ENCODE measurements around the gene PSMB4. TPM values are rescaled to one million over a fixed set of nuclear protein-coding genes. Genes with fewer than 3 reads are reported as not detected.
A peak's percentile ranks its signal among the peaks of the same experiment; 100 is the strongest.

PSMB4 gene
- polyA plus RNA-seq, 3 donors: 69.6 to 316 (median 85.6) TPM

DNA sequence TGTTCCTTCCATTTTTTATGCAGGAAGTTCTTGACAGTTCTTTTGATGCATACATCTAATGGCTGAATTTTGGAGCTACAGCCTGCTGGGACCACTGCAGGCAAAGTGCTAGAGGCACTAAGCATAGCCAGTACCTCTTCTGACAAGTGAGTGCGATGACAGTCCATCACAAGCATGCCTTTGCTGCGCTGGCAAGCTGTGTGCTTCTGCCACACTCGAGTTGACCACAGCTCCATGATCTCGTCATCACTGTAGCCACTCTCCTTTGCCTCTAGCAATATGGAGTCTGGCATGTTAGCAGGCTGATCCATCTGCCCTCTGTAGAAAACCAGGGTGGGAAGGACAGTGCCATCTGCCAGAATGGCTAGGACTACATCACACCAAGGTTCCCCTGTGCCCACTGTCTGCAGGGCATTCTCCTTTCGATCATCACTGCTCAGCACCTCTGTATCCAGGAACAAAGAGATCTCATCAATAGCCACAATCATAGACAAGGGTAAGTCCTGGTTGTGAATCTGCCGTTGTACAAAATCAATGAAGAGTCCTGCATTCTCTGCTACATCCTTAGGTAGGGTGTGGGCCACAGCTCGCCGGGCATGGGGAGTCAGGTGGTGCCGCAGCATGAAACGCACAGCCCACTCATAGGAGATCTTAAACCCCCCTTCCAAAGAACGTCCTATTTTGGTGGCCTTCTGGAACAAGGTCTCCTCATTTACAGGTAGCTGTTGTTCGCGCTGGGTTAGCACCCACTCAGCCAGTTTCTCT is 6.0 kb downstream of the PSMB4 start:
- Mint-ChIP-seq H3K4me3 (no peak overlapping the region), H3K27ac (peak overlapping the region in 5 of 7 donors; percentile 5 to 41 (median 22)), H3K4me1 (peaks cover 7% of the 10 kb centered on the region), H3K9me3 (no peaks in the 10 kb centered on the region), H3K27me3 (ENCODE audit: low read depth in 3 of 3) (peaks cover 0 to 1% (median 0%) of the 10 kb centered on the region in 3 donors), H3K36me3 (peaks cover 90 to 99% of the 10 kb centered on the region in 2 donors)
- TF ChIP-seq, protein P1, sequence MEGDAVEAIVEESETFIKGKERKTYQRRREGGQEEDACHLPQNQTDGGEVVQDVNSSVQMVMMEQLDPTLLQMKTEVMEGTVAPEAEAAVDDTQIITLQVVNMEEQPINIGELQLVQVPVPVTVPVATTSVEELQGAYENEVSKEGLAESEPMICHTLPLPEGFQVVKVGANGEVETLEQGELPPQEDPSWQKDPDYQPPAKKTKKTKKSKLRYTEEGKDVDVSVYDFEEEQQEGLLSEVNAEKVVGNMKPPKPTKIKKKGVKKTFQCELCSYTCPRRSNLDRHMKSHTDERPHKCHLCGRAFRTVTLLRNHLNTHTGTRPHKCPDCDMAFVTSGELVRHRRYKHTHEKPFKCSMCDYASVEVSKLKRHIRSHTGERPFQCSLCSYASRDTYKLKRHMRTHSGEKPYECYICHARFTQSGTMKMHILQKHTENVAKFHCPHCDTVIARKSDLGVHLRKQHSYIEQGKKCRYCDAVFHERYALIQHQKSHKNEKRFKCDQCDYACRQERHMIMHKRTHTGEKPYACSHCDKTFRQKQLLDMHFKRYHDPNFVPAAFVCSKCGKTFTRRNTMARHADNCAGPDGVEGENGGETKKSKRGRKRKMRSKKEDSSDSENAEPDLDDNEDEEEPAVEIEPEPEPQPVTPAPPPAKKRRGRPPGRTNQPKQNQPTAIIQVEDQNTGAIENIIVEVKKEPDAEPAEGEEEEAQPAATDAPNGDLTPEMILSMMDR (IDR thresholded peaks at IDR 0.05): no peak
- H2AFZ ChIP-seq (ENCODE audit: insufficient read depth, low read depth, low read length, poor library complexity, severe bottlenecking): no peak overlapping the region
- no peaks in the 10 kb centered on the region for H3K27me3 ChIP-seq (ENCODE audit: control insufficient read depth in 2 of 2, insufficient read depth in 2 of 2, low read length in 2 of 2)
- no peak overlapping the region for H3K4me3 ChIP-seq (replicated peaks in 1 of 3; ENCODE audit: low read depth in 2 of 3, low read length in 3 of 3)
- no peak for DNase-seq
- peaks cover 4 to 5% of the 10 kb centered on the region in 2 donors for H3K4me1 ChIP-seq (ENCODE audit: control insufficient read depth in 1 of 2, insufficient read depth in 2 of 2, low read length in 2 of 2)
- no peaks in the 10 kb centered on the region for H3K9me3 ChIP-seq (replicated peaks in 1 of 2; ENCODE audit: control insufficient read depth in 1 of 2, insufficient read depth in 1 of 2, low read length in 2 of 2)
- no peak overlapping the region for H3K4me2 ChIP-seq (replicated peaks; ENCODE audit: extremely low read depth, low read length, poor library complexity, severe bottlenecking)
- H3K9ac ChIP-seq (ENCODE audit: insufficient read depth, low read length, poor library complexity, severe bottlenecking): no peak overlapping the region
- H3K79me2 ChIP-seq (ENCODE audit: insufficient read depth, low read length): peaks cover 8% of the 10 kb centered on the region
- H3K27ac ChIP-seq (ENCODE audit: low read depth in 1 of 2, low read length in 2 of 2): peak overlapping the region in 1 of 2 donors; percentile 33
- H4K20me1 ChIP-seq (ENCODE audit: insufficient read depth, low read length): peaks cover 9% of the 10 kb centered on the region
- H3K36me3 ChIP-seq (replicated peaks in 1 of 2; ENCODE audit: control insufficient read depth in 1 of 2, insufficient read depth in 2 of 2, low read length in 2 of 2): peaks cover 81 to 99% of the 10 kb centered on the region in 2 donors
- WGBS (ENCODE audit: insufficient coverage): 86% methylated on average over 10 of the region's 13 CpGs
- intact Hi-C loops (cut with micrococcal nuclease): loop anchor here in 1 of 2 donors (10.0 kb wide), 1 partner anchor 211 kb away; the partner anchor contains the start of genes PIP5K1A and VPS72

DNA sequence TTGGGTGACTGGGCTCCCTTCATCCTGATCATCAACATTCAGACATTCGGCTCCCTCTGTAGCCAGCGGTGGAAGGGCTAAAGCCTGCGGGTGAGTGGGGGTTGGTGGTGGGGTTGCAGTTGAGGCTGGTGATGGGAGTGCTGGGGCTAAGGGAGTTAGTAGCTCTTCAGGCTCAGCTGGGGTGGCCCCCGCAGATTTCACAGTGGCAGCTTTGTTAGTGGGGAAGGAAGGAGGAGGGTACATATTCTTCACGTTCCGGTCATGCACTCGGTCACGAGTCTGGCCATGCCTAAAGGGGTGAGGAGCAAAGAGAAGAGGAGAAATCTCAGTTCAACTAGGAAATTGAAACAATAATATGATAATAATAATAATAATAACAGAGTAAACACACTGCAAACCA is 6.8 kb downstream of the PSMB4 start:
- no peak for DNase-seq
- no peaks in the 10 kb centered on the region for H3K27me3 ChIP-seq (ENCODE audit: control insufficient read depth in 2 of 2, insufficient read depth in 2 of 2, low read length in 2 of 2)
- intact Hi-C loops (cut with micrococcal nuclease): loop anchor here in 1 of 2 donors (10.0 kb wide), 1 partner anchor 211 kb away; the partner anchor contains the start of genes PIP5K1A and VPS72
- TF ChIP-seq, protein P1 (IDR thresholded peaks at IDR 0.05): no peak
- Mint-ChIP-seq H3K9me3 (no peaks in the 10 kb centered on the region), H3K27ac (peak overlapping the region in 3 of 7 donors; percentile 38 to 74 (median 56)), H3K4me1 (no peaks in the 10 kb centered on the region), H3K27me3 (ENCODE audit: low read depth in 3 of 3) (peaks cover 0 to 1% (median 0%) of the 10 kb centered on the region in 3 donors), H3K36me3 (peaks cover 90 to 99% of the 10 kb centered on the region in 2 donors), H3K4me3 (no peak overlapping the region)
- H3K27ac ChIP-seq (ENCODE audit: low read depth in 1 of 2, low read length in 2 of 2): peak overlapping the region in 1 of 2 donors; percentile 33
- peaks cover 9% of the 10 kb centered on the region for H4K20me1 ChIP-seq (ENCODE audit: insufficient read depth, low read length)
- no peak overlapping the region for H3K4me3 ChIP-seq (replicated peaks in 1 of 3; ENCODE audit: low read depth in 2 of 3, low read length in 3 of 3)
- no peak overlapping the region for H2AFZ ChIP-seq (ENCODE audit: insufficient read depth, low read depth, low read length, poor library complexity, severe bottlenecking)
- H3K79me2 ChIP-seq (ENCODE audit: insufficient read depth, low read length): peaks cover under 1% of the 10 kb centered on the region
- no peak overlapping the region for H3K4me2 ChIP-seq (replicated peaks; ENCODE audit: extremely low read depth, low read length, poor library complexity, severe bottlenecking)
- peaks cover 82 to 100% of the 10 kb centered on the region in 2 donors for H3K36me3 ChIP-seq (replicated peaks in 1 of 2; ENCODE audit: control insufficient read depth in 1 of 2, insufficient read depth in 2 of 2, low read length in 2 of 2)
- H3K4me1 ChIP-seq (ENCODE audit: control insufficient read depth in 1 of 2, insufficient read depth in 2 of 2, low read length in 2 of 2): no peaks in the 10 kb centered on the region
- WGBS (ENCODE audit: insufficient coverage): 94% methylated on average over 2 of the region's 8 CpGs
- H3K9ac ChIP-seq (ENCODE audit: insufficient read depth, low read length, poor library complexity, severe bottlenecking): no peak overlapping the region
- H3K9me3 ChIP-seq (replicated peaks in 1 of 2; ENCODE audit: control insufficient read depth in 1 of 2, insufficient read depth in 1 of 2, low read length in 2 of 2): no peaks in the 10 kb centered on the region
